Tibial artery (tissue), 4 donors: ENCODE data around the gene CAPN12.

Experiments
- DNase-seq, 2 donors: peaks; one replicate each; pipeline ENCODE4 v3.0.0-alpha.2; 2019
- H3K27ac ChIP-seq, 2 donors: fragments of 200-600 bp; sonication (generic) in 1 of 2; 1 replicate in 1 of 2; 2 replicates in 1 of 2; pipeline ENCODE4 v1.5.1; 2018 to 2019; ENCODE audit warnings: mild to moderate bottlenecking in 1 of 2
- H3K27me3 ChIP-seq, 2 donors: fragments of 200-600 bp; sonication (generic) in 1 of 2; one replicate each; pipeline versions ENCODE4 v1.5.1 to v1.6.0; 2016 to 2019
- H3K36me3 ChIP-seq, 3 donors: fragments of 200-600 bp; sonication (generic) in 2 of 3; one replicate each; pipeline ENCODE4 v1.5.1; 2016 to 2019; ENCODE audit warnings: mild to moderate bottlenecking in 2 of 3
- H3K4me1 ChIP-seq, 4 donors: fragments of 200-600 bp; sonication (generic) in 2 of 4; 1 replicate in 3 of 4; 2 replicates in 1 of 4; pipeline ENCODE4 v1.5.1; 2016 to 2019
- H3K4me3 ChIP-seq, 2 donors: fragments of 200-600 bp; sonication (generic) in 1 of 2; 1 replicate in 1 of 2; 2 replicates in 1 of 2; pipeline ENCODE4 v1.5.1; 2018 to 2019; ENCODE audit warnings: mild to moderate bottlenecking in 2 of 2
- H3K9me3 ChIP-seq, 3 donors: fragments of 200-600 bp; sonication (generic) in 1 of 3; one replicate each; pipeline ENCODE4 v1.5.1; 2016 to 2019
- CTCF ChIP-seq, 2 experiments: fragments of 200-600 bp in 1 of 2; fragments of 450-650 bp in 1 of 2; IDR thresholded peaks; one replicate each; pipeline ENCODE4 v1.5.1; 2017 to 2019; ENCODE audit warnings: antibody characterized with exemption in 2 of 2, mild to moderate bottlenecking in 1 of 2, moderate library complexity in 1 of 2
- intact Hi-C: fragments of 100-400 bp; cut with DNase I; formaldehyde crosslinking; loops from one replicate; pipeline ENCODE4 v1.15.0; 2023; ENCODE audit warnings: low total_unique reads

Gene CAPN12

GRCh38 chr19:38712161-38712748 is 32.0 kb downstream of the CAPN12 start:
- DNase-seq = no peak
- Histone ChIP-seq H3K4me1 (peaks cover 4 to 93% (median 80%) of the 10 kb centered on the region in 4 donors), H3K36me3 (peaks cover 70 to 82% (median 73%) of the 10 kb centered on the region in 3 donors), H3K27me3 (no peaks in the 10 kb centered on the region), H3K27ac (peak overlapping the region; percentile 91 to 94), H3K4me3 (no peak overlapping the region), H3K9me3 (no peaks in the 10 kb centered on the region)
- intact Hi-C loops = no loop called here
- TF ChIP-seq CTCF (IDR thresholded peaks at IDR 0.05) = no peak

GRCh38 chr19:38711726-38712153 is 32.5 kb downstream of the CAPN12 start:
- peak; percentile 14 to 21 for TF ChIP-seq CTCF (IDR thresholded peaks at IDR 0.05)
- H3K4me3 ChIP-seq = no peak overlapping the region
- intact Hi-C loops = no loop called here
- H3K27me3 ChIP-seq = no peaks in the 10 kb centered on the region
- peaks cover 70 to 82% (median 73%) of the 10 kb centered on the region in 3 donors for H3K36me3 ChIP-seq
- H3K9me3 ChIP-seq = no peaks in the 10 kb centered on the region
- peak overlapping the region; percentile 91 to 94 for H3K27ac ChIP-seq
- H3K4me1 ChIP-seq = peaks cover 4 to 98% (median 85%) of the 10 kb centered on the region in 4 donors
- DNase-seq = peak in 1 of 2 donors; percentile 93

GRCh38 chr19:38710928-38711725 is 33.1 kb downstream of the CAPN12 start:
- H3K9me3 ChIP-seq = no peaks in the 10 kb centered on the region
- no peaks in the 10 kb centered on the region for H3K27me3 ChIP-seq
- peaks cover 70 to 82% (median 73%) of the 10 kb centered on the region in 3 donors for H3K36me3 ChIP-seq
- H3K27ac ChIP-seq = peak overlapping the region; percentile 91 to 94
- TF ChIP-seq CTCF (IDR thresholded peaks at IDR 0.05) = no peak
- intact Hi-C loops = no loop called here
- no peak overlapping the region for H3K4me3 ChIP-seq
- DNase-seq = no peak
- H3K4me1 ChIP-seq = peaks cover 4 to 100% (median 90%) of the 10 kb centered on the region in 4 donors

GRCh38 chr19:38710416-38710702 is 33.9 kb downstream of the CAPN12 start:
- peaks cover 74 to 86% (median 76%) of the 10 kb centered on the region in 3 donors for H3K36me3 ChIP-seq
- H3K4me3 ChIP-seq = no peak overlapping the region
- H3K27ac ChIP-seq = peak overlapping the region; percentile 91 to 94
- no peak for TF ChIP-seq CTCF (IDR thresholded peaks at IDR 0.05)
- intact Hi-C loops = no loop called here
- H3K9me3 ChIP-seq = no peaks in the 10 kb centered on the region
- no peaks in the 10 kb centered on the region for H3K27me3 ChIP-seq
- H3K4me1 ChIP-seq = peaks cover 4 to 100% (median 96%) of the 10 kb centered on the region in 4 donors
- DNase-seq = no peak

GRCh38 chr19:38709671-38710415 is 34.4 kb downstream of the CAPN12 start:
- H3K4me1 ChIP-seq = peaks cover 2 to 100% (median 96%) of the 10 kb centered on the region in 4 donors

More at GRCh38 chr19:38709671-38710415, 34.4 kb downstream of the CAPN12 start:
- Histone ChIP-seq H3K9me3 (no peaks in the 10 kb centered on the region), H3K36me3 (peaks cover 76 to 89% (median 77%) of the 10 kb centered on the region in 3 donors), H3K27ac (peak overlapping the region; percentile 91 to 94), H3K4me3 (no peak overlapping the region), H3K27me3 (no peaks in the 10 kb centered on the region)
- TF ChIP-seq CTCF (IDR thresholded peaks at IDR 0.05) = no peak
- intact Hi-C loops = no loop called here
- DNase-seq = no peak
